ENCODE measurements around the gene TCP11L2.
"Not testable (repeated sequence)": the region's sequence is repeated elsewhere in the genome, so short reads cannot be mapped to it uniquely, and the experiment has no call there.

Gene TCP11L2

GRCh38 chr12:106305376-106305775 lies 2.8 kb downstream of the TCP11L2 start:
- TF ChIP-seq ZFX (IDR thresholded peaks at IDR 0.05), result no peak
- TF ChIP-seq, protein P1, sequence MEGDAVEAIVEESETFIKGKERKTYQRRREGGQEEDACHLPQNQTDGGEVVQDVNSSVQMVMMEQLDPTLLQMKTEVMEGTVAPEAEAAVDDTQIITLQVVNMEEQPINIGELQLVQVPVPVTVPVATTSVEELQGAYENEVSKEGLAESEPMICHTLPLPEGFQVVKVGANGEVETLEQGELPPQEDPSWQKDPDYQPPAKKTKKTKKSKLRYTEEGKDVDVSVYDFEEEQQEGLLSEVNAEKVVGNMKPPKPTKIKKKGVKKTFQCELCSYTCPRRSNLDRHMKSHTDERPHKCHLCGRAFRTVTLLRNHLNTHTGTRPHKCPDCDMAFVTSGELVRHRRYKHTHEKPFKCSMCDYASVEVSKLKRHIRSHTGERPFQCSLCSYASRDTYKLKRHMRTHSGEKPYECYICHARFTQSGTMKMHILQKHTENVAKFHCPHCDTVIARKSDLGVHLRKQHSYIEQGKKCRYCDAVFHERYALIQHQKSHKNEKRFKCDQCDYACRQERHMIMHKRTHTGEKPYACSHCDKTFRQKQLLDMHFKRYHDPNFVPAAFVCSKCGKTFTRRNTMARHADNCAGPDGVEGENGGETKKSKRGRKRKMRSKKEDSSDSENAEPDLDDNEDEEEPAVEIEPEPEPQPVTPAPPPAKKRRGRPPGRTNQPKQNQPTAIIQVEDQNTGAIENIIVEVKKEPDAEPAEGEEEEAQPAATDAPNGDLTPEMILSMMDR (conservative IDR thresholded peaks at IDR 0.05), result no peak
- no peak overlapping the region for H3K27ac ChIP-seq

DNA sequence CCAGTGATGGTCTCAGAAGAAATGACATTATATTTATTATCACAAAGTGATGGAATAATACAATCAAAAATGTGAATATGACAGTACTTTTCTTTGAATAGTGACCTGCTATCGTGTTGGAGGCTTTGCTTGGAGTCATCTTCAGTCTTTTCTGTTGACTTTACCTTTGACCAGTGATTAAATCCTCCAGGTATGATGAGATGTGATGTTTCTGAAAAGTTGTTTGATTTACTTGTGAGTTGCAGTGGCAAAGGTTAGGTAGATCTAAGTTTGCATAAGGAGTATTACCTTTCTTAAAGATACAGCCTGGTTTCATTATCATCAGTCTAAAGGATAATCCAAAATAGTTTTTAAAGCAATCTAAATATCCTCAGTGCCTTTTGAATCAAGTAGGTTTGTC lies 4.6 kb downstream of the TCP11L2 start:
- TF ChIP-seq, protein P1 (conservative IDR thresholded peaks at IDR 0.05), result no peak
- no peak for TF ChIP-seq ZFX (IDR thresholded peaks at IDR 0.05)

DNA sequence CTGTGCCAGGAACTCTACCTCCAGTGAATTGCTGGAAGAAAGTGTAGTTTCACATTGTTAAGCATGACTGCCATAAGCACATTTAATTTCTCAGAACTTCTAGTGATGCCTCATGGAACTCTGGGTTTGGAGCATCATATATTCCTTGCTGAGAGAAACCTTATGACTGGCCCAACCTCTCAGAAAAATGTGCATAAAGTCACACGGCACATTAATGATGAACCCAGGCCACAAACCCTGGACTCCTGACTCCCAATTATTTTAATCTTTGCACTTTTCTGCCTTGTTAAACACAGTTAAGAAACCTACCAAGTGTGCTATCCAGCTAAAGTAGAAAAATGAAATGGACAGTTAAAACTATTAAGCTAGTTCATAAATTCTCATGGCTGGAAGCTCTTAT lies 5.6 kb downstream of the TCP11L2 start:
- no peak overlapping the region for H3K27ac ChIP-seq
- TF ChIP-seq, protein P1 (conservative IDR thresholded peaks at IDR 0.05), result no peak
- no peak for TF ChIP-seq ZFX (IDR thresholded peaks at IDR 0.05)

More for the DNA sequence above, 4.6 kb downstream of the TCP11L2 start:
- no peak overlapping the region for H3K27ac ChIP-seq

DNA sequence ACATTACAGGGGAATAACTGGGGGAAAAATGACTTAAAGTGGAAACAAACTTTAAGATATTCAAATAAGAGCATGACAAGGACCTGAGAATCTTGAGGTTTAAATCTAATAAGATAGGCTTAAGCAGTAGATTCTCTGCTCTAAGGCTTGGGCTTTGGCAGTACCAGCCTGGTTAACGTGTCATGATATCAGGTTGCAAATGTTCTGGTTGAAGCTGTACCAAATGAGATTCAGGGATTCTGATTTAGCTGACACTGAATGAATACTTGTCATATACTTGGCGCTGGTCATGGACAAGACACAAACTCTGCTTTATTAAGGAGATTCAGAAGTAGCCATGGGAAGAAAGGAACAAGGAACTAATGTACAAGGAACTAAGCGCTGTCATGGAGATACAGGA lies 6.1 kb downstream of the TCP11L2 start:
- TF ChIP-seq ZFX (IDR thresholded peaks at IDR 0.05), result no peak
- no peak overlapping the region for H3K27ac ChIP-seq

GRCh38 chr12:106309671-106310505 lies 7.4 kb downstream of the TCP11L2 start:
- no peak overlapping the region for H3K27ac ChIP-seq

GRCh38 chr12:106310687-106311086 lies 8.2 kb downstream of the TCP11L2 start:
- TF ChIP-seq, protein P1 (conservative IDR thresholded peaks at IDR 0.05), result no peak
- TF ChIP-seq ZFX (IDR thresholded peaks at IDR 0.05), result no peak
- H3K27ac ChIP-seq, result no peak overlapping the region

More at GRCh38 chr12:106309671-106310505, 7.4 kb downstream of the TCP11L2 start:
- no peak for TF ChIP-seq ZFX (IDR thresholded peaks at IDR 0.05)
- TF ChIP-seq, protein P1 (conservative IDR thresholded peaks at IDR 0.05), result no peak

- H3K27ac ChIP-seq, result no peak overlapping the region
- TF ChIP-seq, protein P1 (conservative IDR thresholded peaks at IDR 0.05), result no peak
- no peak for TF ChIP-seq ZFX (IDR thresholded peaks at IDR 0.05)
Measured at GRCh38 chr12:106311139-106311538, 8.6 kb downstream of the TCP11L2 start.

DNA sequence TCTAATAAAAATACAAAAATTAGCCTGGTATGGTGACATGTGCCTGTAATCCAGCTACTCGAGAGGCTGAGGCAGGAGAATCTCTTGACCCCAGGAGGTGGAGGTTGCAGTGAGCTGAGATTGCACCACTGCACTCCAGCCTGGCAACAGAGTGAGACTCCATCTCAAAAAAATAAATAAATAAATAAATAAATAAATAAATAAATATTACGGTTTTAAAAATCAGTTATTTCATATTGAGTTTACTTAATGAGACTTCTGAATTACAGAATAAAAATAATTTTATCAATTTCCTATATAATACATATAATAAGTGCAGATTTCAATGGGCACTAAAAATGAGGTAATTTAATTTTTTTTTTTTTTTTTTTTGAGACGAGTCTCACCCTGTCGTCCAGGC lies 10.9 kb downstream of the TCP11L2 start:
- not testable (repeated sequence) for H3K27ac ChIP-seq

Measured in C4-2B (cell line).